Subcutaneous abdominal adipose tissue (tissue), 5 donors: ENCODE data around the gene DEPDC5.
"Not testable (repeated sequence)": the region's sequence is repeated elsewhere in the genome, so short reads cannot be mapped to it uniquely, and the experiment has no call there.

ENCODE experiments used
- H3K27ac ChIP-seq: one replicate; pipeline ENCODE4 v1.7.0; 2013; ENCODE audit warnings: low read depth, mild to moderate bottlenecking, inconsistent platforms, low read length, moderate library complexity
- H3K27me3 ChIP-seq, 5 donors: one replicate each; pipeline ENCODE4 v1.7.0; 2013; ENCODE audit warnings: low read length in 5 of 5, inconsistent platforms in 1 of 5; ENCODE audit not compliant: control insufficient read depth in 5 of 5, insufficient read depth in 4 of 5
- H3K36me3 ChIP-seq, 5 donors: one replicate each; pipeline ENCODE4 v1.7.0; 2013; ENCODE audit warnings: low read length in 5 of 5; ENCODE audit not compliant: control insufficient read depth in 5 of 5, insufficient read depth in 5 of 5
- H3K4me1 ChIP-seq, 5 donors: one replicate each; pipeline ENCODE4 v1.7.0; 2013; ENCODE audit warnings: low read length in 5 of 5, mild to moderate bottlenecking in 3 of 5, moderate library complexity in 1 of 5; ENCODE audit not compliant: control insufficient read depth in 5 of 5, insufficient read depth in 5 of 5
- H3K4me3 ChIP-seq, 5 donors: one replicate each; pipeline ENCODE4 v1.7.0; 2013; ENCODE audit warnings: low read length in 5 of 5, low read depth in 1 of 5
- H3K9ac ChIP-seq, 5 donors: one replicate each; pipeline ENCODE4 v1.7.0; 2013; ENCODE audit warnings: low read length in 5 of 5, mild to moderate bottlenecking in 4 of 5, moderate library complexity in 3 of 5
- H3K9me3 ChIP-seq, 5 donors: one replicate each; pipeline ENCODE4 v1.7.0; 2013; ENCODE audit warnings: low read length in 5 of 5; ENCODE audit not compliant: control insufficient read depth in 5 of 5
- donor health status: healthy.
- donor health status: healthy.
- donor health status: healthy.
- donor health status: healthy.
- donor health status: healthy.

DEPDC5 gene

GRCh38 chr22:31732089-31732829 is 21.6 kb upstream of the DEPDC5 start:
- H3K4me1 ChIP-seq: peaks cover 0 to 14% (median 8%) of the 10 kb centered on the region in 5 donors
- no peak overlapping the region for H3K27ac ChIP-seq
- no peak overlapping the region for H3K4me3 ChIP-seq
- H3K36me3 ChIP-seq: peaks cover 0 to 18% (median 5%) of the 10 kb centered on the region in 5 donors
- H3K9ac ChIP-seq: no peak overlapping the region
- H3K9me3 ChIP-seq: no peaks in the 10 kb centered on the region
- no peaks in the 10 kb centered on the region for H3K27me3 ChIP-seq

GRCh38 chr22:31733580-31734079 is 20.2 kb upstream of the DEPDC5 start:
- Histone ChIP-seq H3K36me3 (peaks cover 0 to 17% (median 3%) of the 10 kb centered on the region in 5 donors), H3K27ac (no peak overlapping the region), H3K27me3 (no peaks in the 10 kb centered on the region)

GRCh38 chr22:31734512-31734911 is 19.3 kb upstream of the DEPDC5 start:
- Histone ChIP-seq H3K9me3 (no peaks in the 10 kb centered on the region), H3K36me3 (peaks cover 0 to 17% (median 3%) of the 10 kb centered on the region in 5 donors), H3K4me1 (peaks cover 0 to 14% (median 11%) of the 10 kb centered on the region in 5 donors), H3K9ac (no peak overlapping the region), H3K4me3 (no peak overlapping the region), H3K27ac (no peak overlapping the region), H3K27me3 (no peaks in the 10 kb centered on the region)

More at GRCh38 chr22:31733580-31734079, 20.2 kb upstream of the DEPDC5 start:
- no peak overlapping the region for H3K4me3 ChIP-seq
- no peaks in the 10 kb centered on the region for H3K9me3 ChIP-seq
- peaks cover 0 to 16% (median 11%) of the 10 kb centered on the region in 5 donors for H3K4me1 ChIP-seq
- no peak overlapping the region for H3K9ac ChIP-seq

GRCh38 chr22:31736458-31736857 is 17.4 kb upstream of the DEPDC5 start:
- Histone ChIP-seq H3K36me3 (peaks cover 0 to 17% (median 3%) of the 10 kb centered on the region in 5 donors), H3K9me3 (no peaks in the 10 kb centered on the region), H3K4me3 (no peak overlapping the region), H3K27ac (no peak overlapping the region), H3K4me1 (peaks cover 2 to 24% (median 13%) of the 10 kb centered on the region in 5 donors), H3K27me3 (no peaks in the 10 kb centered on the region), H3K9ac (no peak overlapping the region)

- no peak overlapping the region for H3K9ac ChIP-seq
- no peaks in the 10 kb centered on the region for H3K9me3 ChIP-seq
- no peak overlapping the region for H3K27ac ChIP-seq
- H3K4me1 ChIP-seq: peaks cover 2 to 28% (median 13%) of the 10 kb centered on the region in 5 donors
- H3K27me3 ChIP-seq: no peaks in the 10 kb centered on the region
- H3K4me3 ChIP-seq: no peak overlapping the region
- H3K36me3 ChIP-seq: peaks cover 0 to 13% (median 3%) of the 10 kb centered on the region in 5 donors
Observed at GRCh38 chr22:31737932-31738331, 15.9 kb upstream of the DEPDC5 start.

GRCh38 chr22:31738566-31738965 is 15.3 kb upstream of the DEPDC5 start:
- H3K27ac ChIP-seq: no peak overlapping the region
- H3K27me3 ChIP-seq: no peaks in the 10 kb centered on the region
- H3K36me3 ChIP-seq: peaks cover 0 to 13% (median 3%) of the 10 kb centered on the region in 5 donors

GRCh38 chr22:31739795-31740201 is 14.0 kb upstream of the DEPDC5 start:
- Histone ChIP-seq H3K9me3 (no peaks in the 10 kb centered on the region), H3K9ac (peak overlapping the region in 2 of 5 donors; percentile 47 to 63), H3K4me3 (no peak overlapping the region), H3K27ac (peak overlapping the region; percentile 14), H3K4me1 (peaks cover 2 to 30% (median 13%) of the 10 kb centered on the region in 5 donors), H3K27me3 (no peaks in the 10 kb centered on the region), H3K36me3 (peaks cover 0 to 8% (median 0%) of the 10 kb centered on the region in 5 donors)

More at GRCh38 chr22:31738566-31738965, 15.3 kb upstream of the DEPDC5 start:
- H3K9me3 ChIP-seq: no peaks in the 10 kb centered on the region
- peaks cover 2 to 29% (median 13%) of the 10 kb centered on the region in 5 donors for H3K4me1 ChIP-seq
- H3K9ac ChIP-seq: no peak overlapping the region
- no peak overlapping the region for H3K4me3 ChIP-seq

- H3K9me3 ChIP-seq, H3K27me3 ChIP-seq, H3K36me3 ChIP-seq, H3K9ac ChIP-seq, H3K4me3 ChIP-seq, H3K27ac ChIP-seq: not testable (repeated sequence)
- peaks cover 2 to 30% (median 13%) of the 10 kb centered on the region in 5 donors for H3K4me1 ChIP-seq
Observed at GRCh38 chr22:31740314-31740713, 13.5 kb upstream of the DEPDC5 start.

- no peaks in the 10 kb centered on the region for H3K27me3 ChIP-seq
- H3K36me3 ChIP-seq: peaks cover 0 to 3% (median 0%) of the 10 kb centered on the region in 5 donors
- H3K9ac ChIP-seq: no peak overlapping the region
- no peak overlapping the region for H3K4me3 ChIP-seq
- peaks cover 2 to 32% (median 13%) of the 10 kb centered on the region in 5 donors for H3K4me1 ChIP-seq
- H3K27ac ChIP-seq: no peak overlapping the region
- no peaks in the 10 kb centered on the region for H3K9me3 ChIP-seq
Observed at GRCh38 chr22:31742115-31742514, 11.7 kb upstream of the DEPDC5 start.

- Histone ChIP-seq H3K27me3 (no peaks in the 10 kb centered on the region), H3K9me3 (no peaks in the 10 kb centered on the region), H3K36me3 (peaks cover 0 to 3% (median 0%) of the 10 kb centered on the region in 5 donors), H3K9ac (no peak overlapping the region), H3K27ac (no peak overlapping the region), H3K4me1 (peaks cover 2 to 34% (median 14%) of the 10 kb centered on the region in 5 donors), H3K4me3 (no peak overlapping the region)
Observed at GRCh38 chr22:31742682-31743081, 11.1 kb upstream of the DEPDC5 start.
